Testis (tissue), 3 donors: ENCODE measurements around the gene AGAP1. TPM values are rescaled to one million over a fixed set of nuclear protein-coding genes. Genes with fewer than 3 reads are reported as not detected.

Experiments used
- DNase-seq: peaks from one replicate; pipeline ENCODE4 v3.0.0-alpha.2; 2019
- H3K27ac ChIP-seq, 2 donors: fragments of 200-600 bp; sonication (generic); one replicate each; pipeline ENCODE4 v1.5.1; 2019
- H3K27me3 ChIP-seq: fragments of 200-600 bp; sonication (generic); one replicate; pipeline ENCODE4 v1.5.1; 2019
- H3K36me3 ChIP-seq: fragments of 200-600 bp; sonication (generic); one replicate; pipeline ENCODE4 v1.5.1; 2017; ENCODE audit warnings: low read depth; ENCODE audit errors: missing control alignments
- H3K4me1 ChIP-seq: fragments of 200-600 bp; sonication (generic); one replicate; pipeline ENCODE4 v1.5.1; 2019
- H3K4me3 ChIP-seq, 2 donors: fragments of 200-600 bp; sonication (generic); one replicate each; pipeline ENCODE4 v1.5.1; 2017 to 2019
- H3K9me3 ChIP-seq: fragments of 200-600 bp; sonication (generic); one replicate; pipeline ENCODE4 v1.5.1; 2017
- CTCF ChIP-seq, 3 experiments: fragments of 450-650 bp in 2 of 3; fragments of 200-600 bp in 1 of 3; sonication (generic) in 1 of 3; IDR thresholded peaks; one replicate each; pipeline ENCODE4 v1.5.1; 2016 to 2019; ENCODE audit warnings: antibody characterized with exemption in 3 of 3, mild to moderate bottlenecking in 2 of 3, moderate library complexity in 1 of 3
- POLR2A ChIP-seq: fragments of 450-650 bp; IDR thresholded peaks from one replicate; pipeline ENCODE4 v1.6.1; 2017; ENCODE audit warnings: antibody characterized with exemption, mild to moderate bottlenecking, moderate library complexity
- WGBS, 2 donors: methylation state at CpG; one replicate each; pipeline ENCODE4 v1.1.5; 2018; 5-methylcytosine and 5-hydroxymethylcytosine counted together
- intact Hi-C: fragments of 100-400 bp; cut with DNase I; formaldehyde crosslinking; loops from one replicate; pipeline ENCODE4 v1.15.1; 2023; ENCODE audit warnings: low total_unique reads
- polyA plus RNA-seq: library from polyadenylated mRNA; stranded (reverse); fragments of 350-450 nt; fragmentation: Illumina TruSeq; extraction: RNeasy Lipid Tissue Mini Kit (QIAGEN cat#74804); gene quantifications from one replicate; pipeline ENCODE4 v1.2.3, GENCODE V29; 2014; ENCODE audit warnings: low read depth, low replicate concordance; ENCODE audit not compliant: insufficient read depth
- total RNA-seq, 2 donors: library from RNA; depleted of rRNA; stranded (reverse); fragments of >200 nt; gene quantifications; one replicate each; pipeline ENCODE4 v1.2.3, GENCODE V29; 2016

AGAP1 gene
- total and polyA plus RNA-seq, 3 donors from 2014 or later: 21.4 to 45.5 (median 40.7) TPM

- Histone ChIP-seq H3K4me3 (no peak overlapping the region), H3K27ac (no peak overlapping the region), H3K4me1 (peaks cover 4% of the 10 kb centered on the region), H3K9me3 (no peaks in the 10 kb centered on the region), H3K36me3 (no peaks in the 10 kb centered on the region), H3K27me3 (no peaks in the 10 kb centered on the region)
- intact Hi-C loops: no loop called here
- no peak for DNase-seq
- no peak for TF ChIP-seq CTCF (IDR thresholded peaks at IDR 0.05)
- TF ChIP-seq POLR2A: no peak
- 92 to 95% methylated on average over 10 to 11 of the region's 11 CpGs for WGBS, 2 donors
Observed at GRCh38 chr2:235576337-235576910, 82.6 kb downstream of the AGAP1 start.

- 67 to 80% methylated on average over 22 to 28 of the region's 28 CpGs for WGBS, 2 donors
- Histone ChIP-seq H3K9me3 (no peaks in the 10 kb centered on the region), H3K36me3 (no peaks in the 10 kb centered on the region), H3K4me3 (no peak overlapping the region), H3K4me1 (peaks cover 4% of the 10 kb centered on the region), H3K27me3 (no peaks in the 10 kb centered on the region), H3K27ac (no peak overlapping the region)
- TF ChIP-seq CTCF (IDR thresholded peaks at IDR 0.05): no peak
- no peak for TF ChIP-seq POLR2A
- intact Hi-C loops: no loop called here
- peak; percentile 37 for DNase-seq
Observed at GRCh38 chr2:235577404-235578330, 83.8 kb downstream of the AGAP1 start.

- Histone ChIP-seq H3K4me3 (no peak overlapping the region), H3K27me3 (no peaks in the 10 kb centered on the region), H3K36me3 (no peaks in the 10 kb centered on the region), H3K27ac (no peak overlapping the region), H3K4me1 (peaks cover 8% of the 10 kb centered on the region), H3K9me3 (no peaks in the 10 kb centered on the region)
- WGBS, 2 donors: 94 to 95% methylated on average over 9 of the region's 9 CpGs
- TF ChIP-seq POLR2A (no peak), CTCF (IDR thresholded peaks at IDR 0.05) (no peak)
- intact Hi-C loops: no loop called here
- no peak for DNase-seq
Observed at GRCh38 chr2:235579128-235579527, 85.3 kb downstream of the AGAP1 start.

GRCh38 chr2:235580426-235581157 is 86.7 kb downstream of the AGAP1 start:
- WGBS, 2 donors: 89% methylated on average over 7 of the region's 7 CpGs
- no peak overlapping the region for H3K27ac ChIP-seq
- no peak for DNase-seq
- no peak for TF ChIP-seq POLR2A
- no peak for TF ChIP-seq CTCF (IDR thresholded peaks at IDR 0.05)
- intact Hi-C loops: loop anchor here (10.0 kb wide), 1 partner anchor 446 kb away; no protein-coding TSS in a partner anchor
- H3K4me1 ChIP-seq: peaks cover 8% of the 10 kb centered on the region
- H3K27me3 ChIP-seq: no peaks in the 10 kb centered on the region
- H3K4me3 ChIP-seq: no peak overlapping the region
- H3K36me3 ChIP-seq: no peaks in the 10 kb centered on the region
- no peaks in the 10 kb centered on the region for H3K9me3 ChIP-seq
